ENCODE data around the gene RGS11. TPM values are rescaled to one million over a fixed set of nuclear protein-coding genes. Genes with fewer than 3 reads are reported as not detected.
"Not testable (repeated sequence)": the region's sequence is repeated elsewhere in the genome, so short reads cannot be mapped to it uniquely, and the experiment has no call there.

Gene RGS11
- total RNA-seq, 1 donor, result 0.86 TPM

- H3K4me3 ChIP-seq (ENCODE audit: low read depth, low read length), result no peak overlapping the region
- TF ChIP-seq CTCF (IDR thresholded peaks at IDR 0.05; ENCODE audit: insufficient read depth, low read depth, low read length), result no peak
- DNase-seq (ENCODE audit: low read depth), result no peak
These were observed 12.5 kb downstream of the RGS11 start for GRCh38 chr16:263182-263774.

- no peak overlapping the region for H3K4me3 ChIP-seq (ENCODE audit: low read depth, low read length)
- no peak for DNase-seq (ENCODE audit: low read depth)
- TF ChIP-seq CTCF (IDR thresholded peaks at IDR 0.05; ENCODE audit: insufficient read depth, low read depth, low read length), result no peak
These were observed 13.5 kb downstream of the RGS11 start for GRCh38 chr16:262121-262745.

- DNase-seq (ENCODE audit: low read depth), result no peak
- no peak overlapping the region for H3K4me3 ChIP-seq (ENCODE audit: low read depth, low read length)
- no peak for TF ChIP-seq CTCF (IDR thresholded peaks at IDR 0.05; ENCODE audit: insufficient read depth, low read depth, low read length)
These were observed 14.6 kb downstream of the RGS11 start for GRCh38 chr16:261031-261691.

GRCh38 chr16:260326-260725 lies 15.4 kb downstream of the RGS11 start:
- DNase-seq (ENCODE audit: low read depth), result no peak
- TF ChIP-seq CTCF (IDR thresholded peaks at IDR 0.05; ENCODE audit: insufficient read depth, low read depth, low read length), result no peak
- no peak overlapping the region for H3K4me3 ChIP-seq (ENCODE audit: low read depth, low read length)

GRCh38 chr16:259814-260253 lies 15.9 kb downstream of the RGS11 start:
- DNase-seq (ENCODE audit: low read depth), result no peak
- TF ChIP-seq CTCF (IDR thresholded peaks at IDR 0.05; ENCODE audit: insufficient read depth, low read depth, low read length), result no peak

GRCh38 chr16:259226-259625 lies 16.5 kb downstream of the RGS11 start:
- DNase-seq (ENCODE audit: low read depth), result no peak
- TF ChIP-seq CTCF (IDR thresholded peaks at IDR 0.05; ENCODE audit: insufficient read depth, low read depth, low read length), result no peak
- no peak overlapping the region for H3K4me3 ChIP-seq (ENCODE audit: low read depth, low read length)

More at GRCh38 chr16:259814-260253, 15.9 kb downstream of the RGS11 start:
- H3K4me3 ChIP-seq (ENCODE audit: low read depth, low read length), result no peak overlapping the region

GRCh38 chr16:258091-258490 lies 17.7 kb downstream of the RGS11 start:
- DNase-seq (ENCODE audit: low read depth); H3K4me3 ChIP-seq (ENCODE audit: low read depth, low read length): not testable (repeated sequence)

Measured in fibroblast of villous mesenchyme (primary cell).